ENCODE data around the gene CHML.

DNA sequence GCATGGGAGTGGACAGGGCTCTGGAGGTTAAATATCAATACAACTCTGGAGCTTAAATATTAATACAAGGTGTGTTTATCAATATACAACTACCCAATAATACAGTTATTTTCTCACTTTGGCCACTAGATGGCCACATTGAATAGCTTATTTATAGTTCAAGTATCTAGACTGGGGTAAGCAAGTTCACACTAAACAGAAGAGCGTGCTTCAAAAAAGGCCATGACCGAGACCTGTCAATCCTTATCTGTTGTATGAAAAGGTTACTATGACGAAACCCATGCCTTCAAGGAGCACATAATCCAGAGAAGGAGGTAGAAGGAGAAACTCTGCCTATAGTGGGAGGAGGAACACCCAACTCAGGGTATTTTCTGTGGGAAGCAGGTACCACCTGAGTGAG is 29.1 kb downstream of the CHML start:
- TF ChIP-seq, protein P1, sequence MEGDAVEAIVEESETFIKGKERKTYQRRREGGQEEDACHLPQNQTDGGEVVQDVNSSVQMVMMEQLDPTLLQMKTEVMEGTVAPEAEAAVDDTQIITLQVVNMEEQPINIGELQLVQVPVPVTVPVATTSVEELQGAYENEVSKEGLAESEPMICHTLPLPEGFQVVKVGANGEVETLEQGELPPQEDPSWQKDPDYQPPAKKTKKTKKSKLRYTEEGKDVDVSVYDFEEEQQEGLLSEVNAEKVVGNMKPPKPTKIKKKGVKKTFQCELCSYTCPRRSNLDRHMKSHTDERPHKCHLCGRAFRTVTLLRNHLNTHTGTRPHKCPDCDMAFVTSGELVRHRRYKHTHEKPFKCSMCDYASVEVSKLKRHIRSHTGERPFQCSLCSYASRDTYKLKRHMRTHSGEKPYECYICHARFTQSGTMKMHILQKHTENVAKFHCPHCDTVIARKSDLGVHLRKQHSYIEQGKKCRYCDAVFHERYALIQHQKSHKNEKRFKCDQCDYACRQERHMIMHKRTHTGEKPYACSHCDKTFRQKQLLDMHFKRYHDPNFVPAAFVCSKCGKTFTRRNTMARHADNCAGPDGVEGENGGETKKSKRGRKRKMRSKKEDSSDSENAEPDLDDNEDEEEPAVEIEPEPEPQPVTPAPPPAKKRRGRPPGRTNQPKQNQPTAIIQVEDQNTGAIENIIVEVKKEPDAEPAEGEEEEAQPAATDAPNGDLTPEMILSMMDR (IDR thresholded peaks at IDR 0.05), result peak; percentile 67 to 82 (median 74)
- TF ChIP-seq POLR2AphosphoS5 (IDR thresholded peaks at IDR 0.05) (no peak), POLR2A (IDR thresholded peaks at IDR 0.05) (no peak), EP300 (IDR thresholded peaks at IDR 0.05; ENCODE audit: low read depth) (no peak)
